A673 (cell line): Measurements from ENCODE around the gene SLC18A2. TPM values are rescaled to one million over a fixed set of nuclear protein-coding genes. Genes with fewer than 3 reads are reported as not detected.

Experiments
- BruUV-seq: library from RNA; stranded (reverse); fragments of 400-500 nt; replicated peaks from 2 replicates; lab custom pipeline; 2021; lab: Mats Ljungman, UMichigan
- CTCF ChIA-PET: fragments of 300-600 bp; sonication (Branson Sonifier 250); formaldehyde crosslinking; loops from one replicate; lab custom pipeline; 2022; ENCODE audit warnings: antibody characterized with exemption; lab: Charles Lee
- POLR2A ChIA-PET: fragments of 300-600 bp; sonication (Branson Sonifier 250); formaldehyde crosslinking; loops from one replicate; lab custom pipeline; 2022; ENCODE audit warnings: antibody characterized with exemption; ENCODE audit not compliant: low non-redundant PET; lab: Charles Lee
- DNase-seq: peaks from one replicate; pipeline ENCODE4 v3.0.0-alpha.2; 2015; ENCODE audit warnings: low spot score
- H3K27ac ChIP-seq: fragments of 200-600 bp; sonication (generic); 2 replicates; pipeline ENCODE4 v1.5.1; 2016; ENCODE audit warnings: mixed run types, low read depth, mild to moderate bottlenecking, mixed read lengths, antibody characterized with exemption, low read length; ENCODE audit not compliant: poor library complexity, severe bottlenecking
- H3K27me3 ChIP-seq: fragments of 200-600 bp; sonication (generic); replicated peaks from 2 replicates; pipeline ENCODE4 v1.6.1; 2017; ENCODE audit warnings: mixed run types, low read depth, mild to moderate bottlenecking, mixed read lengths, antibody characterized with exemption, low read length; ENCODE audit not compliant: insufficient read depth, poor library complexity
- H3K36me3 ChIP-seq: fragments of 200-600 bp; sonication (generic); 2 replicates; pipeline ENCODE4 v1.6.1; 2016; ENCODE audit warnings: mixed run types, mild to moderate bottlenecking, mixed read lengths, antibody characterized with exemption, low read length; ENCODE audit not compliant: insufficient read depth, poor library complexity, severe bottlenecking
- H3K4me1 ChIP-seq: fragments of 200-600 bp; sonication (generic); 2 replicates; pipeline ENCODE4 v1.6.1; 2017; ENCODE audit warnings: mixed run types, mild to moderate bottlenecking, mixed read lengths, antibody characterized with exemption, low read length; ENCODE audit not compliant: insufficient read depth, poor library complexity, severe bottlenecking
- H3K4me3 ChIP-seq: fragments of 200-600 bp; sonication (generic); 2 replicates; pipeline ENCODE4 v1.5.1; 2016; ENCODE audit warnings: low read depth, mixed run types, mild to moderate bottlenecking, mixed read lengths, low read length; ENCODE audit not compliant: poor library complexity, severe bottlenecking
- H3K9me3 ChIP-seq: fragments of 200-600 bp; sonication (generic); 2 replicates; pipeline ENCODE4 v1.6.1; 2016; ENCODE audit warnings: mixed run types, low read depth, mild to moderate bottlenecking, mixed read lengths, antibody characterized with exemption, low read length; ENCODE audit not compliant: poor library complexity, severe bottlenecking
- EZH2 ChIP-seq: fragments of 200-600 bp; sonication (generic); IDR thresholded peaks from 2 replicates; pipeline ENCODE4 v1.6.1; 2017; ENCODE audit warnings: borderline replicate concordance, low read depth, mild to moderate bottlenecking, mixed read lengths, antibody characterized with exemption, low read length; ENCODE audit not compliant: poor library complexity, severe bottlenecking
- intact Hi-C: fragments of 100-400 bp; cut with micrococcal nuclease; formaldehyde crosslinking; loops from one replicate; pipeline ENCODE4 v1.10.0; 2022; ENCODE audit not compliant: unreplicated experiment
- total RNA-seq: library from RNA; stranded (reverse); gene quantifications from 2 replicates; pipeline ENCODE4 v1.2.3, GENCODE V29; 2021
- TF ChIP-seq, protein P1 (sequence below): fragments of 300-800, 200-600 bp; sonication (generic); conservative IDR thresholded peaks from 2 replicates; pipeline ENCODE4 v1.5.1; 2017; ENCODE audit warnings: low read depth, mild to moderate bottlenecking, antibody characterized with exemption, low read length, moderate library complexity, mixed read lengths

The SLC18A2 gene
- total RNA-seq, 1 experiment from 2014 or later, result 0.06 TPM

DNA sequence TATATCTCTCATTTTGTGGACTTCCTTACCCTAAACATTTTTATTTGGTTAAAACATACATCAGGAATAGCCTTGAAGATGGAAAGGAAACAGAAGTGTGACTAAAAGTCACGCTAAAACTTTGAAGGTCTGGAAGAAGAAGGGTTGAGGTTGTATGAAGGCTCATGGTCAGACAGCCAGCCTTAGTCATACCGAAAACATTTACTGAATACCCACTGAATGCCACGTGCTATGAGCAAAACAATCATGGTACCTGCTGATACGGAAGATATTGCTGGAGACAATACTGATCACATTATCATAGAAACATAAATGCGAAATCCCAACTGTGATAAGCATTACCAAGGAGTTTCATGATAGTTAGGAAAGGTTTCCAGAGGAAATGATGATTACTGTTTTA, 70.3 kb downstream of the SLC18A2 start:
- intact Hi-C loops, result no loop called here
- H3K4me3 ChIP-seq, result no peak overlapping the region
- H3K36me3 ChIP-seq, result no peaks in the 10 kb centered on the region
- TF ChIP-seq, protein P1, sequence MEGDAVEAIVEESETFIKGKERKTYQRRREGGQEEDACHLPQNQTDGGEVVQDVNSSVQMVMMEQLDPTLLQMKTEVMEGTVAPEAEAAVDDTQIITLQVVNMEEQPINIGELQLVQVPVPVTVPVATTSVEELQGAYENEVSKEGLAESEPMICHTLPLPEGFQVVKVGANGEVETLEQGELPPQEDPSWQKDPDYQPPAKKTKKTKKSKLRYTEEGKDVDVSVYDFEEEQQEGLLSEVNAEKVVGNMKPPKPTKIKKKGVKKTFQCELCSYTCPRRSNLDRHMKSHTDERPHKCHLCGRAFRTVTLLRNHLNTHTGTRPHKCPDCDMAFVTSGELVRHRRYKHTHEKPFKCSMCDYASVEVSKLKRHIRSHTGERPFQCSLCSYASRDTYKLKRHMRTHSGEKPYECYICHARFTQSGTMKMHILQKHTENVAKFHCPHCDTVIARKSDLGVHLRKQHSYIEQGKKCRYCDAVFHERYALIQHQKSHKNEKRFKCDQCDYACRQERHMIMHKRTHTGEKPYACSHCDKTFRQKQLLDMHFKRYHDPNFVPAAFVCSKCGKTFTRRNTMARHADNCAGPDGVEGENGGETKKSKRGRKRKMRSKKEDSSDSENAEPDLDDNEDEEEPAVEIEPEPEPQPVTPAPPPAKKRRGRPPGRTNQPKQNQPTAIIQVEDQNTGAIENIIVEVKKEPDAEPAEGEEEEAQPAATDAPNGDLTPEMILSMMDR, result no peak
- no peak for TF ChIP-seq EZH2
- H3K27ac ChIP-seq, result no peak overlapping the region
- CTCF ChIA-PET, result no interaction called here
- no peaks in the 10 kb centered on the region for H3K9me3 ChIP-seq
- POLR2A ChIA-PET, result no interaction called here
- no peak for DNase-seq
- H3K27me3 ChIP-seq, result no peaks in the 10 kb centered on the region
- no TSS peak for BruUV-seq
- H3K4me1 ChIP-seq, result no peaks in the 10 kb centered on the region

DNA sequence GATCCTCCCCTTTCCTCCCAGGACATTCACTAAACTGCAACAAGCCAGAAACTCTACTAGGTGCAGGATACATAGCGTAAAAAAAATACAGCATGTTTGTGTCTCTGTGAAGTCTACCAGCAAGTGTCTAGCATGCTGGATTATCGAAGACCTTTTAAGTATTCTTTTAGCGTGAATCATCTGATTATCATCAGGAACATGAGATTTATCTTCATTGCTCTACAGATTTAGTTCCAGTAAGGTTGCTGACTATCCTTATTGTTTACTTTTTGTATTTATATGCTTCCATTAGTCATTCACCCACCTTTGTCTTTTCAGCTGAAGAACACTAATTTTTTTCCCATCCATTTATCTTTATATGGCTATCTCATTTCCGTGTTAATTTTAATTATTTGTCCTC, 71.5 kb downstream of the SLC18A2 start:
- Histone ChIP-seq H3K9me3 (no peaks in the 10 kb centered on the region), H3K27ac (no peak overlapping the region), H3K36me3 (no peaks in the 10 kb centered on the region), H3K4me3 (no peak overlapping the region), H3K27me3 (no peaks in the 10 kb centered on the region), H3K4me1 (no peaks in the 10 kb centered on the region)
- intact Hi-C loops, result no loop called here
- TF ChIP-seq, protein P1, result no peak
- TF ChIP-seq EZH2, result no peak
- no peak for DNase-seq
- CTCF ChIA-PET, result no interaction called here
- no TSS peak for BruUV-seq
- POLR2A ChIA-PET, result no interaction called here

DNA sequence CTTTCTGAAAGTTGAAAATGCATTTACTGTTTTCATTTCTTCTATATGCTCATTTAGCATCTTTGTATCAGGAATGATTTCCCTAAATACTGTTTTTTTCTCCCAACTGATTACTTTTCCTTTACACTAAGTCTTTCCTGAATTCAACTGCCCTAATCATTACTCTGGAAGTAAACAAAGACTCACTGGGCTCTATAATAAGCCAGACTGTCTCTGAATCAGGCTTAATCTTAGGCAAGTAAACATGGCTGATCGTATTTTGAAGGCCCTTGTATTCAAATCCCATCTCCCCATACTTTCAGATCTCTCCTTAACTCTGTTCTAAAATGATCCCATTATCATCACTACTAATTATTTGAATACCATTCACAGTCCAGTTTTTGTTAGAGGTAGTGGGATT, 72.7 kb downstream of the SLC18A2 start:
- H3K27me3 ChIP-seq, result no peaks in the 10 kb centered on the region
- ChIA-PET POLR2A (no interaction called here), CTCF (no interaction called here)
- TF ChIP-seq, protein P1, result no peak
- no peak for TF ChIP-seq EZH2
- H3K9me3 ChIP-seq, result no peaks in the 10 kb centered on the region
- no TSS peak for BruUV-seq
- no peaks in the 10 kb centered on the region for H3K36me3 ChIP-seq
- no peak overlapping the region for H3K4me3 ChIP-seq
- no peak overlapping the region for H3K27ac ChIP-seq
- intact Hi-C loops, result no loop called here
- no peak for DNase-seq
- H3K4me1 ChIP-seq, result no peaks in the 10 kb centered on the region
